HepG2 (cell line): Measurements from ENCODE around the gene ERFL. TPM values are rescaled to one million over a fixed set of nuclear protein-coding genes. Genes with fewer than 3 reads are reported as not detected.
A peak's percentile ranks its signal among the peaks of the same experiment; 100 is the strongest.

Experiments
- ATAC-seq: fragments of 200-7000 bp; cut with Tn5 transposase; 3 replicates; pipeline ENCODE4 v1.9.1; 2020; ENCODE audit warnings: mild to moderate bottlenecking, moderate library complexity
- BruUV-seq: library from RNA; stranded (reverse); fragments of 400-500 nt; replicated peaks from 2 replicates; lab custom pipeline; 2021; lab: Mats Ljungman, UMichigan
- CTCF ChIA-PET: fragments of 300-600 bp; formaldehyde crosslinking; extraction: SDS; loops from one replicate; lab custom pipeline; 2021; ENCODE audit warnings: low total read pairs, inconsistent platforms, low intra/inter-chr PET ratio; lab: Yijun Ruan, JAX
- POLR2A ChIA-PET: fragments of 350-600 bp; sonication (Branson Sonifier 250); formaldehyde crosslinking; loops from one replicate; lab custom pipeline; 2020; ENCODE audit warnings: antibody characterized with exemption, inconsistent platforms; lab: Yijun Ruan, JAX
- DNase-seq: peaks from one replicate; pipeline ENCODE4 v3.0.0-alpha.2; 2015; ENCODE audit warnings: low spot score
- FAIRE-seq: peaks from 3 replicates; lab custom pipeline; 2011; peaks lifted over from hg19 to GRCh38; lab: Jason Lieb, UNC
- H2AFZ ChIP-seq: one replicate; pipeline ENCODE4 v1.6.1; 2011; ENCODE audit warnings: low read length, inconsistent platforms
- H3K27ac ChIP-seq: fragments of 300-600 bp; 3 replicates; pipeline ENCODE4 v1.8.0; 2011; ENCODE audit warnings: mixed run types, mild to moderate bottlenecking, mixed read lengths, low read length, inconsistent platforms; ENCODE audit not compliant: insufficient read depth; ENCODE audit errors: extremely low read length
- H3K27me3 ChIP-seq, 2 experiments: fragments of 200-600 bp in 1 of 2; 2 replicates in 1 of 2; 3 replicates in 1 of 2; pipeline versions ENCODE4 v1.6.0 to v1.8.0; 2011; ENCODE audit warnings: low read length in 2 of 2, mild to moderate bottlenecking in 2 of 2, moderate library complexity in 2 of 2, inconsistent platforms in 1 of 2; ENCODE audit not compliant: insufficient read depth in 2 of 2, control insufficient read depth in 1 of 2
- H3K36me3 ChIP-seq, 2 experiments: fragments of 200-600 bp in 1 of 2; replicated peaks in 1 of 2; 2 replicates in 1 of 2; 3 replicates in 1 of 2; pipeline versions ENCODE4 v1.5.1 to v1.8.0; 2011; ENCODE audit warnings: low read length in 2 of 2, inconsistent platforms in 1 of 2; ENCODE audit not compliant: insufficient read depth in 2 of 2, control insufficient read depth in 1 of 2
- H3K4me1 ChIP-seq: 2 replicates; pipeline ENCODE4 v1.5.1; 2012; ENCODE audit warnings: low read length, inconsistent platforms; ENCODE audit not compliant: insufficient read depth
- H3K4me2 ChIP-seq: 2 replicates; pipeline ENCODE4 v1.6.0; 2011; ENCODE audit warnings: low read depth, low read length, inconsistent platforms
- H3K4me3 ChIP-seq, 3 experiments: fragments of 200-600 bp in 1 of 3; sonication (generic), shearing (Covaris generic) in 1 of 3; replicated peaks in 1 of 3; 2 replicates each; pipeline ENCODE4 v1.5.1; 2011 to 2016; ENCODE audit warnings: low read length in 3 of 3, inconsistent platforms in 2 of 3, low read depth in 2 of 3, mild to moderate bottlenecking in 2 of 3, control low read depth in 1 of 3, mixed read lengths in 1 of 3; ENCODE audit not compliant: insufficient read depth in 1 of 3
- H3K79me2 ChIP-seq: one replicate; pipeline ENCODE4 v1.6.1; 2011; ENCODE audit warnings: low read length, inconsistent platforms; ENCODE audit not compliant: insufficient read depth
- H3K9ac ChIP-seq: 2 replicates; pipeline ENCODE4 v1.6.0; 2011; ENCODE audit warnings: mild to moderate bottlenecking, low read depth, low read length, inconsistent platforms; ENCODE audit not compliant: insufficient read depth
- H3K9me3 ChIP-seq: 2 replicates; pipeline ENCODE4 v1.5.1; 2012; ENCODE audit warnings: mild to moderate bottlenecking, low read length
- H4K20me1 ChIP-seq: 2 replicates; pipeline ENCODE4 v1.6.0; 2011; ENCODE audit warnings: inconsistent platforms, mild to moderate bottlenecking, low read length, moderate library complexity; ENCODE audit not compliant: insufficient read depth
- ELF1 ChIP-seq: sonication (generic); formaldehyde crosslinking; IDR thresholded peaks from 2 replicates; pipeline ENCODE4 v1.4.0; 2020; ENCODE audit warnings: missing genetic modification reagents
- GLI4 ChIP-seq: sonication (generic); formaldehyde crosslinking; IDR thresholded peaks from 2 replicates; pipeline ENCODE4 v1.5.1; 2020; ENCODE audit warnings: missing genetic modification reagents, mild to moderate bottlenecking, moderate library complexity, borderline replicate concordance
- MIER3 ChIP-seq: IDR thresholded peaks from 2 replicates; pipeline ENCODE4 v1.6.1; 2016; ENCODE audit warnings: missing compliant biosample characterization, borderline replicate concordance
- SIX1 ChIP-seq: sonication (generic); formaldehyde crosslinking; IDR thresholded peaks from 2 replicates; pipeline ENCODE4 v1.4.0; 2020; ENCODE audit warnings: missing genetic modification reagents, borderline replicate concordance
- SKI ChIP-seq: fragments of 450-650 bp; IDR thresholded peaks from one replicate; pipeline ENCODE4 v1.6.1; 2018; ENCODE audit warnings: mild to moderate bottlenecking; ENCODE audit not compliant: partially characterized antibody
- SMAD3 ChIP-seq: sonication (generic); formaldehyde crosslinking; IDR thresholded peaks from 2 replicates; pipeline ENCODE4 v1.4.0; 2020; ENCODE audit warnings: missing genetic modification reagents
- SOX6 ChIP-seq, 2 experiments: fragments of 450-650 bp in 1 of 2; sonication (generic) in 1 of 2; formaldehyde crosslinking in 1 of 2; IDR thresholded peaks; 2 replicates each; pipeline versions ENCODE4 v1.4.0 to v1.6.1; 2017 to 2020; ENCODE audit warnings: antibody characterized with exemption in 1 of 2, mild to moderate bottlenecking in 1 of 2, missing genetic modification reagents in 1 of 2
- TOPORS ChIP-seq: sonication (generic); formaldehyde crosslinking; IDR thresholded peaks from 2 replicates; pipeline ENCODE4 v1.8.0; 2023; ENCODE audit warnings: mild to moderate bottlenecking, missing genetic modification reagents
- TP53 ChIP-seq: sonication (generic); formaldehyde crosslinking; conservative IDR thresholded peaks from 2 replicates; pipeline ENCODE4 v1.4.0; 2020; ENCODE audit warnings: missing genetic modification reagents
- ZKSCAN5 ChIP-seq: sonication (generic); formaldehyde crosslinking; IDR thresholded peaks from 2 replicates; pipeline ENCODE4 v1.5.1; 2020; ENCODE audit warnings: mild to moderate bottlenecking, missing genetic modification reagents
- ZNF280D ChIP-seq: sonication (generic); formaldehyde crosslinking; IDR thresholded peaks from 2 replicates; pipeline ENCODE4 v1.5.1; 2020; ENCODE audit warnings: mild to moderate bottlenecking, missing genetic modification reagents
- ZNF326 ChIP-seq: sonication (generic); formaldehyde crosslinking; IDR thresholded peaks from 2 replicates; pipeline ENCODE4 v1.4.0; 2020; ENCODE audit warnings: missing genetic modification reagents, borderline replicate concordance
- ZNF7 ChIP-seq: IDR thresholded peaks from 2 replicates; pipeline ENCODE4 v1.6.1; 2016; ENCODE audit warnings: missing biosample characterization, missing genetic modification reagents
- ZNF792 ChIP-seq: IDR thresholded peaks from 2 replicates; pipeline ENCODE4 v1.6.1; 2016
- ZSCAN22 ChIP-seq: sonication (generic); formaldehyde crosslinking; IDR thresholded peaks from 2 replicates; pipeline ENCODE4 v1.4.0; 2020; ENCODE audit warnings: mild to moderate bottlenecking, missing genetic modification reagents
- WGBS: methylation state at CpG from one replicate; pipeline ENCODE4 v1.1.6; 2017; ENCODE audit warnings: low lambda C conversion rate; 5-methylcytosine and 5-hydroxymethylcytosine counted together
- in situ Hi-C: cut with HindIII; loops from 2 replicates; pipeline ENCODE4 v1.10.0; 2017; ENCODE audit warnings: low pct_unique_long_range_greater_than_20kb; ENCODE audit not compliant: extremely low pct_ligation_motif_present
- intact Hi-C: fragments of 100-400 bp; cut with micrococcal nuclease; formaldehyde crosslinking; loops from one replicate; pipeline ENCODE4 v1.10.0; 2022; ENCODE audit not compliant: unreplicated experiment
- polyA plus RNA-seq, 8 experiments: library from polyadenylated mRNA; depleted of rRNA in 3 of 8; stranded (reverse) in 7 of 8; unstranded in 1 of 8; fragments of >200 nt; fragmentation: Illumina TruSeq in 4 of 8; extraction: Trizol in 4 of 8; gene quantifications; 2 replicates each; pipeline versions ENCODE4 v1.2.1 to v1.2.3, GENCODE V29; 2011 to 2016; ENCODE audit warnings: low read depth in 4 of 8, missing spikeins in 1 of 8, mixed read lengths in 1 of 8; ENCODE audit not compliant: insufficient read depth in 1 of 8
- total RNA-seq, 5 experiments: library from RNA; depleted of rRNA; stranded (reverse); fragments of >200 nt; fragmentation: Illumina TruSeq; extraction: Trizol; gene quantifications; 2 replicates each; pipeline ENCODE4 v1.2.3, GENCODE V29; 2016; ENCODE audit warnings: low read depth in 1 of 5
- TF ChIP-seq, protein P1 (sequence below): sonication (generic); formaldehyde crosslinking; IDR thresholded peaks from 2 replicates; pipeline ENCODE4 v1.8.1; 2023; ENCODE audit warnings: mild to moderate bottlenecking, missing genetic modification reagents, borderline replicate concordance
- TF ChIP-seq, protein P2 (sequence below): fragments of 450-650 bp; IDR thresholded peaks from 2 replicates; pipeline ENCODE4 v1.6.1; 2016

The ERFL gene
- total and polyA plus RNA-seq, 2 of the 13 experiments (the other 11 are each of a cell fraction or from before 2014, with no cell fraction given), result not detected

DNA sequence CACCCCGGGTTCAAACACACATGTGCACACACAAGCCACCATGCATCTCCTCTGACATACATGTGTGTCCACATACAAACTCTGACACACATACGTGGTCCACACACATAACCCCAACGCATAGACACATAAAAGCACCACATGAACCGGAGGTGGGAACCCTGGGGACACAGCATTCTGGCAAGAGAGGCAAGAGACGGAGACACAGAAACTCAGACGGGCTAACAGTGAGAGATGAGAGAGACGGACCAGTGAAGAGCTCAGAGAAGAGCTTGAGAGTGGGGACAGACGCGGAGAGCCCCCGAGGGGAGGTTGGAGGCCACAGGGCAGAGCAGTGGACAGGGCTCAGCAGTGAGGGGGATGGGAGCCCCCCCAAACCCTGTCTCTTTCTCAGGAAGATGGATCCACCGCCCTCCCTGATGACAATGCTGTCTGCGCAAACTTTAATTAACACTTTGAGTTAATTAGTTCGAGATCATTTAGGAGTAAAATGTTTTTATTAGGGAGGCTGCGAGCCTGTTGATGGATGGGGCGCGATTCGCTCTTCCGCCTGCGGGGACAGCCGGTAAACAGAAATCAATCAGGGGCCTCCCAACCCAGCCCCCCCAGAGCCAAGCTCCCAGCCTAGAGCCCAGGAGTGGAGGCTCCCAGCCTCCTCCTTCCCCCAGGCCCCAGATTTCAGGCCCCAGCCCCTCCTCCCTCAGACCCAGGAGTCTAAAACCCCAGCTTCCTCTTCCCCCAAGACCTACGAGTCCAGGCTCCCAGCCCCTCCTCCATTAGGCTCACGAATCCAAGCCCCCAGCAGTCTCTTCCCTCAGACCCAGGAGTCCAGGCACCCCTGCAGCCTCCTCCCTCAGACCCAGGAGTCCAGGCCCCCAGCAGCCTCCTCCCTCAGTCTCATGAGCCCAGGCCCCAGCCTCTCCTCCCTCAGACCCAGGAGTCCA, 9.5 kb upstream of the ERFL start:
- H4K20me1 ChIP-seq, result peaks cover 6% of the 10 kb centered on the region; the same call in 1 of the 2 replicates
- H3K4me2 ChIP-seq, result no peak overlapping the region
- H3K79me2 ChIP-seq, result no peaks in the 10 kb centered on the region
- DNase-seq (no peak), FAIRE-seq (no peak), ATAC-seq (no peak)
- no peak overlapping the region for H3K27ac ChIP-seq
- no peak overlapping the region for H2AFZ ChIP-seq
- H3K4me3 ChIP-seq, result no peak overlapping the region
- intact Hi-C loops, result no loop called here
- H3K9ac ChIP-seq, result no peak overlapping the region
- in situ Hi-C loops, result loop anchor here (10.0 kb wide), 1 partner anchor 53 kb away; the partner anchor contains the start of gene ARHGEF1
- 31% methylated on average over 20 of the region's 22 CpGs for WGBS
- H3K27me3 ChIP-seq, result peaks cover 14 to 64% of the 10 kb centered on the region in 2 experiments; a peak in 4 of 5 replicates
- TF ChIP-seq ZNF280D (CRISPR knock-in tag) (no peak), MIER3 (CRISPR knock-in tag) (no peak), SOX6 (IDR thresholded peaks at IDR 0.05) (no peak), SOX6 (CRISPR knock-in tag; IDR thresholded peaks at IDR 0.05) (no peak), SMAD3 (CRISPR knock-in tag) (no peak), SIX1 (CRISPR knock-in tag) (no peak), ZNF7 (CRISPR knock-in tag) (no peak), ZKSCAN5 (CRISPR knock-in tag) (no peak), TOPORS (no peak), TP53 (CRISPR knock-in tag) (no peak), ELF1 (CRISPR knock-in tag) (no peak), ZNF326 (no peak), GLI4 (CRISPR knock-in tag) (no peak), SKI (no peak), ZNF792 (CRISPR knock-in tag) (no peak), ZSCAN22 (CRISPR knock-in tag) (peak; percentile 80)
- TF ChIP-seq, protein P1, sequence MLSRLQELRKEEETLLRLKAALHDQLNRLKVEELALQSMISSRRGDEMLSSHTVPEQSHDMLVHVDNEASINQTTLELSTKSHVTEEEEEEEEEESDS (CRISPR knock-in tag), result no peak
- TF ChIP-seq, protein P2, sequence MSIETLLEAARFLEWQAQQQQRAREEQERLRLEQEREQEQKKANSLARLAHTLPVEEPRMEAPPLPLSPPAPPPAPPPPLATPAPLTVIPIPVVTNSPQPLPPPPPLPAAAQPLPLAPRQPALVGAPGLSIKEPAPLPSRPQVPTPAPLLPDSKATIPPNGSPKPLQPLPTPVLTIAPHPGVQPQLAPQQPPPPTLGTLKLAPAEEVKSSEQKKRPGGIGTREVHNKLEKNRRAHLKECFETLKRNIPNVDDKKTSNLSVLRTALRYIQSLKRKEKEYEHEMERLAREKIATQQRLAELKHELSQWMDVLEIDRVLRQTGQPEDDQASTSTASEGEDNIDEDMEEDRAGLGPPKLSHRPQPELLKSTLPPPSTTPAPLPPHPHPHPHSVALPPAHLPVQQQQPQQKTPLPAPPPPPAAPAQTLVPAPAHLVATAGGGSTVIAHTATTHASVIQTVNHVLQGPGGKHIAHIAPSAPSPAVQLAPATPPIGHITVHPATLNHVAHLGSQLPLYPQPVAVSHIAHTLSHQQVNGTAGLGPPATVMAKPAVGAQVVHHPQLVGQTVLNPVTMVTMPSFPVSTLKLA, result peak; percentile 47
- ChIA-PET POLR2A (no interaction called here), CTCF (no interaction called here)
- H3K4me1 ChIP-seq, result no peaks in the 10 kb centered on the region
- no peaks in the 10 kb centered on the region for H3K36me3 ChIP-seq
- BruUV-seq, result no TSS peak
- no peaks in the 10 kb centered on the region for H3K9me3 ChIP-seq
